ENCODE measurements around the gene FTCD.
"Not testable (repeated sequence)": the region's sequence is repeated elsewhere in the genome, so short reads cannot be mapped to it uniquely, and the experiment has no call there.

FTCD gene

DNA sequence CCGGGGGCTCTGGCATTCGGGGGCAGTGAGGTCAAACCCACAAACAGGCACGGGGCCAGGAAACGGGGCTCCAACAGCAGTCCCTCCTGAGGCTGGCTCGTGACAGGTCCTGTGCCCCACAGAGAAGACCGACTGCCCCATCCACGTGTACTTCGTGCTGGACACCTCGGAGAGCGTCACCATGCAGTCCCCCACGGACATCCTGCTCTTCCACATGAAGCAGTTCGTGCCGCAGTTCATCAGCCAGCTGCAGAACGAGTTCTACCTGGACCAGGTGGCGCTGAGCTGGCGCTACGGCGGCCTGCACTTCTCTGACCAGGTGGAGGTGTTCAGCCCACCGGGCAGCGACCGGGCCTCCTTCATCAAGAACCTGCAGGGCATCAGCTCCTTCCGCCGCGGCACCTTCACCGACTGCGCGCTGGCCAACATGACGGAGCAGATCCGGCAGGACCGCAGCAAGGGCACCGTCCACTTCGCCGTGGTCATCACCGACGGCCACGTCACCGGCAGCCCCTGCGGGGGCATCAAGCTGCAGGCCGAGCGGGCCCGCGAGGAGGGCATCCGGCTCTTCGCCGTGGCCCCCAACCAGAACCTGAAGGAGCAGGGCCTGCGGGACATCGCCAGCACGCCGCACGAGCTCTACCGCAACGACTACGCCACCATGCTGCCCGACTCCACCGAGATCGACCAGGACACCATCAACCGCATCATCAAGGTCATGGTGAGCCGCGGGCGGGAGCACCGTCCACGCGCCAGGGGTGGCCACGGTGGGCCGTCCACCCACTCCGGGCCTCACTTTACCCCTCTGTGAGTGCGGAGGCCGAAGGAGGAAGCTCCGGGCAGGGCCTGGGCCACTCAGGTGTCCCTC, 43.3 kb downstream of the FTCD start:
- DNase-seq (ENCODE audit: low spot score) = peak; percentile 6

DNA sequence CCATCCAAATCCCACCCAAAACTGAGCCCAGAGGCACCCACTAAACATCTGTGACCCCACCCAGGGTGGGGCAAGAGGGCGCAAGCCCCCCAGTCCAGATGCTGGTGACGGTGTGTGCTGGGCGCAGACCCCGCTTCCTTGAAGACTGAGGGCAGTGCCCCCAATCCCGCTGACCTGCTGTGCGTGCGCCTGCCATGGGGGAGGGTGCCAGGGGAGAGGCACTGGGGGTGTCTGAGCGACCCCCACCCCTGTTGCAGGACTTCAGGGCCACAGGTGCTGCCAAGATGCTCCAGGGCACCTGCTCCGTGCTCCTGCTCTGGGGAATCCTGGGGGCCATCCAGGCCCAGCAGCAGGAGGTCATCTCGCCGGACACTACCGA, 44.2 kb downstream of the FTCD start:
- peak; percentile 3 for DNase-seq (ENCODE audit: low spot score)

DNA sequence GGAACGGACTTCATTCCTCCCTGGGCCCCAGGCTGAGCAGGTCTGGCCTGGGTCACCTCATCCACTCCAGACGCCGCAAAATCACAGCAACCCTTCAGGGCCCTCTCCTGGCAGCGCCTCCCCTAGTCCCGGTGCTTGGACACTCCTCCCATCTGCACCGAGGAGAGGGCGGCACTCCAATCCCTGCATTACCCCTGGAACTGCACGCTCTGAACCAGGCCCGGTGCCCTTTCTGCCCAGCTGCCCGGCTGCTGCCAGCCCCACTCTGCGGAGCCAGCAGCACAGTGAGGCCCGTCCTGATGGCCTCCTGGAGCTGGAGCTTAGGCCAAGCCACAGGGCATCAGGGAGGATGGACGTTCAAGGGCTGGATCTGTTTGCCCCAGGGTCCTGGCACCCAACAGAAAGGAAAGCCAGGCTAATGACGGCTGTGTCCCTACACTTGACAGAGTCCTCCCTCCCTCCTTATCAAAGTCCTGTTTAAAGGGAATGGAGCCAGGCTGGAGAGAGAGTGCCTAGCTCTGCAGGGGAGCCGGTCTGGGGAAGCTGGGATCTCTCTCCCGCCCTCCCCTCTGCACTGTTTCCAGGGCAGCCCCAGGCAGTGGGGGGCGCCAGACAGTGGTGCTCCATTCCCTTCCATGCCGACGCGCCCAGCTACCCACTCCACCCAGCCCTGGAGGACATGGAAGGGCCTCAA, 44.7 kb downstream of the FTCD start:
- peak; percentile 48 for DNase-seq (ENCODE audit: low spot score)

DNA sequence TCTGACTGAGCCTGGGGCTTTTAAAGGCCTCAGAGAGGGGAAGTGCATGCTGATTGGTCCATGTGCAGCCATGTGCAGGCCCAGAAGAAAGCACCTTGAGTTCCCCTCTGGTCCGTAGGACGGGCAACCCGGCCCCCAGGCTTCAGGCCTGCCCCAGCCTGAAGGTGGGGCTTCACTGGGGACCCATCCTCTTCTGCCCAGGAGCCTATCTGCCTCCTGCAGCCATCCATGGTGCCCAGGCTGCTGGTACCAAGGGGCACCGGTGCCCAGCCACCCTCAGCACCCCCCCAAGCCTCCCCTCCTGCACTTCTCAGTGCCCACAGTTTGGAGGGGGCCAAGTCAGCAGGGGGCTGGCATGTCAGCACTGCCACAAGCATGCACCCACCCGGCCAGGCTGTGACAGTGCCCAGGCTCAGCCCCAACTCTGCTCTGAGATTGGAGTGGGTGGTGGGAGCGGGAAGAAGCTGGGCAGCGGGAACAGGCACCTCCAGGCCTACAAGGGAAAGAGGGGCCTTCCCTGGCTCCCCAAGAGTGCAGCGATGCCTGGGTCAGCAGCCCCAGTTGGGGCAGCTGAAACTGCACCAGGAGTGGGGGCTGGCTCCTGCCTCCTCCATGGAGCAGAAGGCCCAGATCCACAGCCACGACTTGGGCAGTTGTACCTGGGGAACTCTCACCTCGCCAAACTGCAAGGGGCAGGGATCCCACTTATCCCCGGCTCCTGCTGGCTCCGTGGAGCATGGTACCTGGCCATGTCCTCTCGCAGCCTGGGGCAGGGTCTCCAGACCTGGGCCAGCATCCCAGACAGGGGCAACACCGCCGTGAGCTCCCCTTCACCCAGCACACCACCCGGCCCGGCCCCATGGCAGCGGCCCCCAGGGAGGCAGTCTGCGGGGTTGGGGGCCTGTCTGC, 45.8 kb downstream of the FTCD start:
- peak; percentile 6 for DNase-seq (ENCODE audit: low spot score)

DNA sequence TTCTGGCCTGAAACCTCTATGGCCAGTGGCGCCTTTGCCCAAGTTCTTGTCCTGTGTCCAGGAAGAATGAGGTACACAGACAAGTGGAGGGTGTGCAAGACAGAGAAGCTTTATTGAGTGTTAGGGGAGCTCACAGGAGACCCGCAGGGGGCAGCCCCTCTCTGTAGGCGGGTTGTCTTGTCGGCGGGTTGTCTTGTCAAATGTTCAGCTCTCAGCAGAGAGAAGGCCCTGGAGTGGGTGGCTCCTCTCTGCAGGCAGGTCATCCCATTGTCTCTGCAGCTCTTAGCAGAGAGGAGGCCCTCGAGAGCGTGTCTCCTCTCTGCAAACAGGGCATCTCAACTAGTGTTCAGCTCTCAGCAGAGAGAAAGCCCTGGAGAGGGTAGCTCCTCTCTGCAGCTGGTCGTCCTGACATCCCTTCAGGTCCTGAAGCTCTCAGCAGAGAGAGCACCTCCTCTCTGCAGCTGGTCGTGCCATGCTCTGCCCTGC, 46.5 kb downstream of the FTCD start:
- DNase-seq (ENCODE audit: low spot score) = no peak

DNA sequence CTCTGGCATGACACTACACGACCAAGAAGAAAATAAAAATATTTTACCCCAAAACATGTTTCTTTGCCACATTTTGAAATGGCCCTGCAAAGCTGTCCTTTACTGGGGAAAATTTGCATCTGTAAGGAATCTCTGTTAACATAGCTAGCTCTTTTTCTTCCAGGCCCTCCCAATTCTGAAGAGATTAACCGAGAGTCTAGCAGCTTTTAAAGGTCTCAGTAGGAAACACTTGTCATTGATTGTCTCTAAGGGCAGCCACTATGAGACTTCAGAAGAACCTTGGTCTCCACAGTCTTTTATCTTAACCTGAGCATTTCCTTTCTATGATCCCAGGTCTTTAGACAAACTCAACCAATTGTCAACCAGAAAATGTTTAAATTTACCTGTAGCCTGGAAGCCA, 48.0 kb downstream of the FTCD start:
- not testable (repeated sequence) for DNase-seq (ENCODE audit: low spot score)

DNA sequence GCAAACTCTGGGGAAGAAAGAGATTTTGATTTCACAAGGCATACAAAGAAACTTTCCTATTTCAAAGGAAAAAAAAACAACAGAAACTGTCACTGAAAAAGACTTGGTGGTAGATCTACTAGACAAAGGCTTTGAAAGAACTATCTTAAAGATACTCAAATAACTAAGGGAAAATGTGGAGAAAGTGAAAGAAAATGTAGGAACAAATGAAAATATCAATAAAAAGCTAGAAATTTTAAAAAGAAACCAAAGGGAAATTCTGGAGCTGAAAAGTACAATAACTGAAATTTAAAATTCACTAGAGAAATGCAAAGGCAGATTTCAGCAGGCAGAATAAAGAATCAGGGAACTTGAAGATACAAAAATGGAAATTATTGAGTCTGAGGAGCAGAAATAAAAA, 51.3 kb downstream of the FTCD start:
- no peak for DNase-seq (ENCODE audit: low spot score)

DNA sequence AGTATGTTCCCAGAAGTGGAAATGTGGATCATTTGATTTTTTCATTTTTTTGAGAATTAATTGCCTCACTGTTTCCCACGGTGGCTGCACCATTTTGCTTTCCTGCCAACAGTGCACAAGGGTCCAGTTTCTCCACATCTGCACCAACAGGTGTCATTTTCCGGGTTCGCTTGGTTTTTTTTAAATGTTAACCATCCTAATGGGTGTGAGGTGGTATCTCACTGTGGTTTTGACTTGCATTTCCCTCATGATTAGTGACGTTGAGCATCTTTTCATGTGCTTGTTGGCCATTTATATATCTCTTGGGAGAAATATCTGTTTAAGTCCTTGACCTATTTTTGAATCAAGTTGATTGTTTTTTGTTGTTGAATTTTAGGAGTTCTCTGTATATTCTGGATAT, 54.5 kb downstream of the FTCD start:
- DNase-seq (ENCODE audit: low spot score) = no peak

DNA sequence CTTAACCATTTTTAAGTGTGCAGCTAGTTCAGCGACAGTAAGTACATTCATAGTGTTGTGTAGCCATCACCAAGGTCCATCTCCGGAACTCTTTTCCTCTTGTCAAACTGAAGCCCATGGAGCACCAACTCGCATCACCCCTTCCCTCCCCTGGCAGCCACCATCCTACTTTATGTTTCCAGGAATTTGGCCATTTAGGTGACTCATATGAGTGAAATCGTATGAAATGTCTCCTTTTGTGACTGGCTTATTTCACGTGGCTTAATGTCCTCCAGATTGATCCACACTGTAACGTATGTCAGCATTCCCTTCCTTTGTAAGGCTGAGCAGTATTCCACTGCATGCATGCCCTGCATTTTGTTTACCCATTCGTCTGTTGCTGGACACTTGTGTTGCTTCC, 55.0 kb downstream of the FTCD start:
- peak; percentile 62 for DNase-seq (ENCODE audit: low spot score)

DNA sequence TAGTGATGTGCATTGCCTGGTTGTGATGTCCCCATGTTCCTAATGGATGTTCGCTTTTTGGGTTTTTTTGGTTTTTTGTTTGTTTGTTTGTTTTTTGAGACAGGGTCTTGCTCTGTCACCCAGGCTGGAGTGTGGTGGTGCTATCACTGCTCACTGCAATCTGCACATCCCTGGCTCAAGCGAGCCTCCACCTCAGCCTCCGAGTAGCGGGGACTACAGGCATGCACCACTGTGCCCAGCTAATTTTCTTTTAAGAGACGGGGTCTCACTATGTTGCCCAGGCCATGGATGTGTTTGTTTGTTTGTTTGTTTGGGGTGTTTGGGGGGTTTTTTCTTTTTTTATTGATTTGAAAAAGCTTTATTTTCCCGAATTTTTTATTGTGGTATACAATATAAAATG, 55.4 kb downstream of the FTCD start:
- DNase-seq (ENCODE audit: low spot score) = no peak

DNA sequence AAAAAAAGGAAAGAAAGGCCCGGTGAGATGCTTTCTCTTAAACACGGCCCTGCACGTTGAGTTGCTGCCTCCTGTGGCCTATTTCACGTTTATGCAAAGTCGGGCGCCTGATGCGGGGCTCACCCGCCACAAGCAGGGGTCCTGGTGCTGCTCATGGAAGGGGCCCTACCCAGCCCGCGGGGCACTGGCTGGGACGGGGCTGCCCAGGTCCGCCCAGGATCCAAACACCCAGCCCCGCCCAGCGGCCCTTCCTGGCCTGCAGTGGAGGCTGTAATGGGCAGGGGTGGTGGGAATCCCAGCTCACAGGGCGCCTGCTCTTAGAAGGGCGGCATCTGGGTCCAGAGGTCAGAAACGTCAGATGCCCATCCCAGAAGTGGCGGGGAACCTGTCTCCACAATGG, 55.9 kb downstream of the FTCD start:
- peak; percentile 76 for DNase-seq (ENCODE audit: low spot score)

DNA sequence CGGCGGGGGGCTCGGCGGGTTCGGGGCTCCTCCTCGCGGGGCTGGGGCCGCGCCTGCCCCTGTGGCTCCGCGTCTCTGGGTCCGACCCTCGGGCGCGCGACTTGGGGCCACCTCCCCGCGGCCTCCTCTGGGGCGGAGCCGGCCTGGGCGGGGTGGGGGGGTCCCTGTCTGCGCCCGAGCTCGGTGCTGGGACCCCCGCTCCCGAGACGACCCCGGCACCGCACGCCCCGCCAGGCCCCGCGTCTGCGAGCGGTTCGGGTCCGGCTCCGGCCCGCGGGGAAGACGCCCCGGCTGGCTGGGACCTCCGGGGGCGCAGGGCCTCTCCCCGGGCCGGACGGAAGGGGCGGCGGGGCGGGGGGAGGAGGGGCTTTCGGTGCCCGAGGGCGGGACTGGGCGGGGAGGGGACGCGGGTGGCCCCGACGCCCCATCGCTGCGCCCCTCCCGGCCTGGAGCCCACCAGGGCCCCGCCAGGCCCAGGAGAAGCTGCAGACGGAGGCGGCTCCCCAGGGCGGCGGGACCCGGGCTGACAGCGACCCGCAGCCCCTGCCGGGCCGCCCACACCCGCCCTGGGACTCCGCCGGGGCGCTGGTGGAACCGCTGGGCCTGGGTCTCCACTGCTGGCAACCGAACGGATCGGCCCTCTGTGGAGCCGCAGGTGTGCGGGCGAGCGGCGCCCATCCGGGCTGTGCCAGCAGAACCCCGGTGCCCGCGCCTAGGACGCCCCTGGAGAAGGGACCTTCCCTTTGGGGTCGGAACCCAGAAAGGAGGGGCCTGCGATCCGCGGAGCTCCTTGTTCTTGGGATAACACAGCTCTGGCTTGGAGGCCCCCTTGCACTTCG, 56.9 kb downstream of the FTCD start:
- peak; percentile 78 for DNase-seq (ENCODE audit: low spot score)

DNA sequence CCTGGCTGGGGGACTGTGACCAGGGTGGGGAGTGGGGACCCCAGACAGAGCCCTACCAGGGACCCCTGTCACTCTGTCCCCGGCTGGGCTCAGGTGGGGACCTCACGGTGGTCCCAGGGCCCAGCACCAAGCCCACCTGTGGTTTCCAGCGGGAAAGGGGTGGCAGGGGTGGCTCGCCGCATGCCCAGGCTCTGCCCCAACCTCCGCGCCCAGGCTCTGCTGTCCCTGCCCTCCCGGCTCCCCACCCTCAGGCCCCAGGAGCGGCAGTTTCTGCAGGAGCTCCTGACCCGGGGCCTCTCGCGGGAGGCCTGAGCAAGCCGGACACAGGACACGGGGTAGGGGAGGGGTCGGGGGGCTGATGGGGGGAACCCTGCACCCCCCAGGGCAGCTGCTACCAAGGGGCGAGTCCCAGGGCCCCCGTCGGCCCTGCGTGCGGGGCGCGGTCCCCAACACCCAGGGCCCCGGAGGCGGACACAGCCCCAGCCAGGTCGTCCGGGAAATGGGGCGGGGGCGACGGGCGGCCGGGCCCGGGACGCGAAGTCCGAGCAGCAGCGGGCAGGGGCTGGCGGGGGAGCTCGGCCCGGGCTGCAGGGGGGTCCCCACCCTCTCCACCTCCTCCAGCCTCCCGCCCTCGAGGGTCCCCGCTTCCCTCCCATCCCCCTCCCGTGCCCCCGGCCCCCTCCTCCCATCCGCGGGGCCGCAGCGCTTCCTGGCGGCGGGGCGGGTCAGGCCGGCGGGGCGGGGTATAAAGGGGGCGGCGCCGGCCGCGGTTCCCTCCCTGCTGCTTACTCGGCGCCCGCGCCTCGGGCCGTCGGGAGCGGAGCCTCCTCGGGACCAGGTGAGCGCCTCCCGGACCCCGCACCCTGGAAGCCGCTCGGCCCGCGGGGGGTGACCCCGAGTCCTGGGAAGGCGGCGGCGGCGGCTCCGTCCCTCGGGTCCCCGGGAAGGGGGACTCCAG, 57.8 kb downstream of the FTCD start, which contains the start of gene COL6A2:
COL6A2 (plus strand) TSS at position 777 of the 958 bp plus-strand sequence.
- peak; percentile 95 for DNase-seq (ENCODE audit: low spot score)

DNA sequence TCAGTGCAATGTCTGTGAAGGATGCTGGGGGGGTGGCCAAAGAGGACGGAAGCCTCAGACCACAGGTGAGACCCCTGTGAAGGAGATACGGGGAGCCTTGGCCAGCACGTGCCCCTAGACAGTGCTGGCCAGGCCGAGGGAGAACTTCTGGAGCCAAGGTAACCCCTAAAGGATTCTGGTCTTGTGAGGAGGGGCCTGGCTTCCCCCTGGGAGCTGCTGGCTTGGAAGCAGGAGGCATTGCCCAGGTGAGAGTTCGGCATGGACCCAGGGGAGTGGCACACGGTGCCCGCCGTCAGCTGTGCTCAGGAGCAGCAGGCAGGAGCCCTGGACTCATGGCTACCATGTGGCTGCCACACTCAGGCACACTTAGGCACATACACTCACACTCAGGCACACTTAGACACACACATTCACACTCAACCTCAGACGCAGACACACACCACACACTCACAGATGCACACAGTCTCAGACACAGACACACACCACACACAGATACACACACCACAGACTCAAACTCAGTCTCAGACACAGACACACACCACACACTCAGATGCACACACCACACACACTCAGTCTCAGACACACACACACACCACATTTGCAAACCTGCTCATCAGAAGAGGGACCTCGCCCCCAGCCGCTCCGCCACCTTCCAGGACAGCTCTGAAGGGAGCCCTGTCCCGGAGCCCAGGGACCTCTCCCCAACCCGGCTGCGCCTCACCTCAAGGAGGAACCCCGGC, 58.6 kb downstream of the FTCD start:
- DNase-seq (ENCODE audit: low spot score) = peak; percentile 2

DNA sequence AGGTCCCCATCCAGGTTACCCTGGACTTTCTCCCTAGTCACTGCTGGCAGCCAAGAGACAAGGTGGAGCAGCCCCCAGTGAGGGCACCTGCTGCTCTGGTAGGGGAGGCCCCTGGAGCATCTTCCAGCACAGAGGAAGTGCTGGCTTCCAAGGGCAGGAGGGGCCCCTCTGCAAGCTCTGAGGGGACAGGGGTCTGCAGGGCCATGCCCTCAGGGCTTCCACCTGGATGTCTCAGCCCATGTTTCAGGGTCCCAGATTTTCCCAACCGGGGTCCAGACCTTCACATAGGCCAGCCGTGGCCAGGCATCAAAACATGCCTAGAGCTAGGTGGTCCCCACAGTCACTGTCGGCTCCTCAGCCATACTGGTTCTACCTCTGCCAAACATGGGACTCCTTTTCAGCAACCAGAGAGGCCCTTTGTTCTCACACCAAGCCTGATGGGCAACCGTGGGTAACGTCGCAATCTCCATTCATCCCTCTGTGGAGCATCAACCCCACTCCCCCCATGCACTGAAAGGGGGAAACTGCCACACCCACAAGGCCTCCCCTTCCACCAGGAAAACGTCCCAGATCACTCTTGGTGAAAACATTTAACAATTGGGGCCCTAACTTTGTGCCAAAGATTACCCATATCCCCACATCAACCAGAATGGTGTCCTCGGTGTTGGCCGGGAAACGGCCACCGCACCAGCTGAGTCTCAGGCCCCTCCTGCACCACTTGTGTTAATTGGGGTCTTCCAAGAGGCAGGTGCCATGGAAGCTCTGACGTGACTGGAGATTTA, 59.4 kb downstream of the FTCD start:
- no peak for DNase-seq (ENCODE audit: low spot score)

DNA sequence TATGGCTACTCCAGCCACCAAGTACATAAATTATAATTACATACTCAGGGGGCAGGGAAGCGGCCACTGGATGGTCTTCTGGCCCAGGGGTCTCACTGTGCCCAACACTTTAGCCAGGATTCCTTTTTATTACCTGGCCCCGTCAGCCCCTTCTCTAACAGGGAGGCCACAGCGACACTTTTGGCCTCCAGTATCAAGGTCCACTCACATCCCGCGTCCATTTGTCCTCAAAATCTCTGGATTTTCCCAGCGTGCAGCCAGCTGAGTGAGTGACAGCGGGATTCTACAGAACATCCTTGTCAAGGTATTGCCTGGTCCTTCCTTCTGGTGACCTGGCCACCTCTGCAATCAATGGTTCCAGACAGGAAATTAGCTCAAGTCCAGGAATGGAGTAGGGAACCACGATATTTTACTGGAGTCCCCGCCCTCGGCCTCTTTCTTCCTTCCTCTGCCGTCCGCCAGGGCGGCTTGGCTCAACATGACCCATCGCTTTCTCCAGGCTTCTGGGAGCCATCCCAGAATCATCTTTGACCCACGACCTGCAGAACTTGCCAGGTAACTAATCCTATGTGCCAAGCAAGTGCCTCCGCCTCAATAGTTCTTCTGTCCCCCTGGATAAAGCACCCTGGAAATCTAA, 60.2 kb downstream of the FTCD start:
- no peak for DNase-seq (ENCODE audit: low spot score)

DNA sequence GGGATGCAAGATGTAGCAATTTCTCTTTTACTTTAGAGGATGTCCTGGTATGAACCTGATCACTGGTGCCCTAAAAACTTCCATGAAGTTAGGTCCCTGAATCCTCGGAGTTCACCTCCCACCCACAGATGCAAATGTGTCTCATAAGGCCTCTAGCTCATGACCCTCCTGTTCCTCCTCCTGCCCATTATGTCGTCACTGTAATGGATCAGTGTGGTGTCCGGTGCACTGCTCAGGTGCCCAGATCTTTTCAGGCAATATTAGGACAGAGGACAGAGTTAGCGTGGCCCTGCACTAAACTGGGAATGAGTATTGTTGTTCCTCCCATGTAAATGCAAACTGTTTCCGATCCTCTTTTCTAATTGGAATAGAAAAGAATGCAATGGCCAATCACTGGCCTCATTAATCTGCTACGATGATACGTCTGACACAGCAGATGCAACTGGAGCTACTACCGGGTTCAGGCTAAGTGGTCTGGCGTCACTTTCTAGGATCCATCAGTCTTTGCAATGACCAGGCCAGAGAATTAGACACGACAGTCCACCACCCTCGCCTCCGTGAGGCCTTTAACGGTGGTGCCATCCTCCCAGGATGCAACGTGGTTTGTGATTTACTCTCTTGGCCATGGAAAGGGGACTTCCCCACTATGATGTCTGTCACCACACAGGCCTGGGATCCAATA, 60.8 kb downstream of the FTCD start:
- DNase-seq (ENCODE audit: low spot score) = no peak
